GM13977 (cell line): Measurements from ENCODE around the gene GRIA4.

Experiments used
- DNase-seq: peaks from one replicate; pipeline ENCODE4 v3.0.0; 2012; ENCODE audit warnings: low spot score
- CTCF ChIP-seq: IDR thresholded peaks from 2 replicates; pipeline ENCODE4 v1.5.1; 2012; ENCODE audit warnings: mild to moderate bottlenecking, control low read depth; ENCODE audit not compliant: insufficient read depth; ENCODE audit errors: extremely low read depth, missing control alignments
- in situ Hi-C: fragments of 300-500 bp; cut with MboI; formaldehyde crosslinking; loops from one replicate; pipeline ENCODE4 v1.12.0; 2022; ENCODE audit warnings: low sequenced_read_pairs, low pct_unique_long_range_greater_than_20kb, mixed read lengths, inconsistent platforms; ENCODE audit not compliant: unreplicated experiment

The GRIA4 gene

GRCh38 chr11:106031202-106031810 is 421.4 kb downstream of the GRIA4 start:
- no peak for DNase-seq
- no peak for TF ChIP-seq CTCF
- in situ Hi-C loops = no loop called here
